ENCODE data around the gene AKAP9. TPM values are rescaled to one million over a fixed set of nuclear protein-coding genes. Genes with fewer than 3 reads are reported as not detected.

Gene AKAP9
- total and polyA plus RNA-seq, 9 of the 15 experiments (the other 6 are each of a cell fraction or from before 2014, with no cell fraction given) = 25.5 to 80.9 (median 46.3) TPM

DNA sequence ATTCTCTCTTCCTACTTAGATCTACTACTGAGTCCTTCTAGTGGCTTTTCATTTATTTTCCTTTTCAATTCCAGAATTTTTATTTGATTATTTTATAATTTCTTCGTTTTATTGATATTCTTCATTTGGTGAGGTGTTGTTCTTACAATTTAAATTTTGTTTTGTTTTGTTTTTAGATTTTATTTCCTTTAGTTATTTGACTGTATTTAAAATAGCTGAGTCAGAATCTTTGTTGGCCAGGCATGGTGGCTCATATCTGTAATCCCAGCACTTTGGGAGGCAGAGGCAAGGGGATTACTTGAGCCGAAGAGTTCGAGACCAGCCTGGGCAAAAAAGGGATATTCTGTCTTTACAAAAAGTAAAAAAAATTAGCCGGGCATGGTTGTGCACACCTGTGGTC is 36.1 kb downstream of the AKAP9 start:
- no peak overlapping the region for H3K4me2 ChIP-seq (ENCODE audit: insufficient read depth, low read length)
- WGBS (ENCODE audit: insufficient coverage, low coverage, missing lambda C conversion rate) = 66% methylated on average over 4 of the region's 4 CpGs
- POLR2A ChIA-PET = no interaction called here
- TF ChIP-seq ARID1B (IDR thresholded peaks at IDR 0.05) (peak; percentile 61), CBFA2T3 (IDR thresholded peaks at IDR 0.05) (peak; percentile 37; the same call in 1 of the 2 replicates), DPF2 (IDR thresholded peaks at IDR 0.05) (peak; percentile 55; the same call in 1 of the 2 replicates), NFE2 (IDR thresholded peaks at IDR 0.05; ENCODE audit: low read depth) (peak; percentile 19; the same call in 1 of the 2 replicates), SMARCA4 (IDR thresholded peaks at IDR 0.05) (peak; percentile 37; the same call in 1 of the 2 replicates), KLF13 (tag; IDR thresholded peaks at IDR 0.05; ENCODE audit: borderline replicate concordance, low read depth) (no peak), ESRRA (IDR thresholded peaks at IDR 0.05; ENCODE audit: borderline replicate concordance, low read depth) (no peak), MAFF (IDR thresholded peaks at IDR 0.05; ENCODE audit: low read length) (peak; percentile 79), TAL1 (IDR thresholded peaks at IDR 0.05) (peak; percentile 18; the same call in 1 of the 2 replicates), ZNF316 (IDR thresholded peaks at IDR 0.05) (peak; percentile 98), HNRNPL (IDR thresholded peaks at IDR 0.05; ENCODE audit: low read depth, low read length) (no peak), NCOR1 (IDR thresholded peaks at IDR 0.05) (0 out of 2 replicates have a peak, but pooled peaks have one; percentile 10), MAFG (tag; conservative IDR thresholded peaks at IDR 0.05) (peak; percentile 89), C11orf30 (IDR thresholded peaks at IDR 0.05; ENCODE audit: low read depth) (peak; percentile 96), MAFK (IDR thresholded peaks at IDR 0.05; ENCODE audit: low read length) (peak; percentile 73; the same call in 1 of the 2 replicates)
- TF ChIP-seq, protein P1, sequence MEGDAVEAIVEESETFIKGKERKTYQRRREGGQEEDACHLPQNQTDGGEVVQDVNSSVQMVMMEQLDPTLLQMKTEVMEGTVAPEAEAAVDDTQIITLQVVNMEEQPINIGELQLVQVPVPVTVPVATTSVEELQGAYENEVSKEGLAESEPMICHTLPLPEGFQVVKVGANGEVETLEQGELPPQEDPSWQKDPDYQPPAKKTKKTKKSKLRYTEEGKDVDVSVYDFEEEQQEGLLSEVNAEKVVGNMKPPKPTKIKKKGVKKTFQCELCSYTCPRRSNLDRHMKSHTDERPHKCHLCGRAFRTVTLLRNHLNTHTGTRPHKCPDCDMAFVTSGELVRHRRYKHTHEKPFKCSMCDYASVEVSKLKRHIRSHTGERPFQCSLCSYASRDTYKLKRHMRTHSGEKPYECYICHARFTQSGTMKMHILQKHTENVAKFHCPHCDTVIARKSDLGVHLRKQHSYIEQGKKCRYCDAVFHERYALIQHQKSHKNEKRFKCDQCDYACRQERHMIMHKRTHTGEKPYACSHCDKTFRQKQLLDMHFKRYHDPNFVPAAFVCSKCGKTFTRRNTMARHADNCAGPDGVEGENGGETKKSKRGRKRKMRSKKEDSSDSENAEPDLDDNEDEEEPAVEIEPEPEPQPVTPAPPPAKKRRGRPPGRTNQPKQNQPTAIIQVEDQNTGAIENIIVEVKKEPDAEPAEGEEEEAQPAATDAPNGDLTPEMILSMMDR (IDR thresholded peaks at IDR 0.05 in 2 of 3, conservative IDR thresholded peaks at IDR 0.05 in 1 of 3; ENCODE audit: insufficient read depth in 2 of 3, low read depth in 1 of 3, low read length in 3 of 3) = no peak
- H4K20me1 ChIP-seq (replicated peaks; ENCODE audit: control insufficient read depth, insufficient read depth, low read length) = no peaks in the 10 kb centered on the region
- H3K9me3 ChIP-seq (replicated peaks; ENCODE audit: control insufficient read depth, insufficient read depth, low read depth, low read length) = no peaks in the 10 kb centered on the region
- H3K9ac ChIP-seq (ENCODE audit: insufficient read depth in 1 of 2, low read depth in 2 of 2, low read length in 2 of 2) = 0 out of 4 replicates have a peak overlapping the region, but pooled peaks of 1 of the 2 experiments have one; percentile 8
- ATAC-seq (no peak), FAIRE-seq (no peak), DNase-seq (ENCODE audit: extremely low read depth in 1 of 4, low spot score in 3 of 4) (no peak)
- in situ Hi-C loops (cut with MboI) (no loop called here), intact Hi-C loops (cut with micrococcal nuclease) (no loop called here)
- no peaks in the 10 kb centered on the region for H3K9me1 ChIP-seq (ENCODE audit: control insufficient read depth, insufficient read depth, low read length)
- H3K4me3 ChIP-seq = no peak overlapping the region
- H3K36me3 ChIP-seq (ENCODE audit: control insufficient read depth, insufficient read depth, low read length) = peaks cover 21% of the 10 kb centered on the region
- H2AFZ ChIP-seq (ENCODE audit: low read depth, low read length) = no peak overlapping the region
- CTCF ChIA-PET (ENCODE audit: low intra/inter-chr PET ratio) = no interaction called here
- H3K27ac ChIP-seq (ENCODE audit: extremely low read depth, low read depth, low read length) = peak overlapping the region; percentile 3; the same call in 1 of the 3 replicates
- H3K27me3 ChIP-seq (ENCODE audit: control insufficient read depth in 2 of 2, insufficient read depth in 2 of 2, low read length in 2 of 2) = no peaks in the 10 kb centered on the region
- no peaks in the 10 kb centered on the region for H3K4me1 ChIP-seq (replicated peaks in 1 of 2; ENCODE audit: control insufficient read depth in 2 of 2, insufficient read depth in 2 of 2, low read length in 2 of 2)
- BruUV-seq (replicated peaks) = no TSS peak
- peaks cover 6% of the 10 kb centered on the region for H3K79me2 ChIP-seq (ENCODE audit: control insufficient read depth, insufficient read depth, low read length)
